SK-N-SH (cell line): ENCODE results near the gene FUT7. TPM values are rescaled to one million over a fixed set of nuclear protein-coding genes. Genes with fewer than 3 reads are reported as not detected.

Source experiments
- CTCF ChIA-PET: fragments of 300-600, 350-600 bp; formaldehyde crosslinking; extraction: SDS; loops from one replicate; lab custom pipeline; 2021; lab: Yijun Ruan, JAX
- POLR2A ChIA-PET: fragments of 350-600 bp; sonication (Branson Sonifier 250); formaldehyde crosslinking; extraction: SDS; loops from one replicate; lab custom pipeline; 2020; ENCODE audit warnings: antibody characterized with exemption, inconsistent platforms; lab: Yijun Ruan, JAX
- DNase-seq: peaks from one replicate; pipeline ENCODE4 v3.0.0; 2012
- H2AFZ ChIP-seq: fragments of 200-600 bp; sonication (generic); 2 replicates; pipeline ENCODE4 v1.8.1; 2016; ENCODE audit warnings: antibody characterized with exemption, mild to moderate bottlenecking, low read depth
- H3F3A ChIP-seq: fragments of 200-600 bp; sonication (generic); replicated peaks from 2 replicates; pipeline ENCODE3; 2016; ENCODE audit warnings: antibody characterized with exemption, mild to moderate bottlenecking; ENCODE audit not compliant: insufficient read depth
- H3K27ac ChIP-seq, 2 experiments: fragments of 200-500 bp in 1 of 2; fragments of 200-600 bp in 1 of 2; sonication (Bioruptor generic) in 1 of 2; sonication (generic), shearing (Covaris generic) in 1 of 2; 2 replicates each; pipeline versions ENCODE4 v1.5.1 to v1.6.1; 2014 to 2016; ENCODE audit warnings: low read depth in 2 of 2, inconsistent platforms in 1 of 2, low read length in 1 of 2, mild to moderate bottlenecking in 1 of 2, mixed read lengths in 1 of 2
- H3K27me3 ChIP-seq: fragments of 200-600 bp; sonication (generic), shearing (Covaris generic); 2 replicates; pipeline ENCODE4 v1.6.1; 2016; ENCODE audit warnings: mixed run types; ENCODE audit not compliant: insufficient read depth
- H3K36me3 ChIP-seq, 2 experiments: fragments of 200-500 bp in 1 of 2; fragments of 200-600 bp in 1 of 2; sonication (Bioruptor generic) in 1 of 2; sonication (generic) in 1 of 2; replicated peaks in 1 of 2; 2 replicates each; pipeline versions ENCODE3 to v1.5.1; 2014 to 2016; ENCODE audit warnings: low read length in 1 of 2, mild to moderate bottlenecking in 1 of 2; ENCODE audit not compliant: insufficient read depth in 2 of 2, control insufficient read depth in 1 of 2
- H3K4me1 ChIP-seq, 2 experiments: fragments of 200-500 bp in 1 of 2; fragments of 200-600 bp in 1 of 2; sonication (Bioruptor generic) in 1 of 2; sonication (generic), shearing (Covaris generic) in 1 of 2; 2 replicates each; pipeline versions ENCODE4 v1.5.1 to v1.6.1; 2014 to 2016; ENCODE audit warnings: low read depth in 1 of 2, low read length in 1 of 2, mixed run types in 1 of 2; ENCODE audit not compliant: insufficient read depth in 2 of 2, control insufficient read depth in 1 of 2
- H3K4me2 ChIP-seq: fragments of 200-600 bp; sonication (generic), shearing (Covaris generic); 2 replicates; pipeline ENCODE4 v1.6.1; 2017; ENCODE audit warnings: mixed run types
- H3K4me3 ChIP-seq, 2 experiments: fragments of 200-500 bp in 1 of 2; fragments of 200-600 bp in 1 of 2; sonication (Bioruptor generic) in 1 of 2; sonication (generic), shearing (Covaris generic) in 1 of 2; 2 replicates each; pipeline versions ENCODE4 v1.5.1 to v1.8.1; 2014 to 2016; ENCODE audit warnings: low read depth in 2 of 2, inconsistent platforms in 1 of 2, low read length in 1 of 2, mild to moderate bottlenecking in 1 of 2, mixed read lengths in 1 of 2, moderate library complexity in 1 of 2
- H3K79me2 ChIP-seq: fragments of 200-600 bp; sonication (generic); 2 replicates; pipeline ENCODE4 v1.8.1; 2017; ENCODE audit warnings: mild to moderate bottlenecking; ENCODE audit not compliant: insufficient read depth
- H3K9ac ChIP-seq: fragments of 200-600 bp; sonication (generic); 2 replicates; pipeline ENCODE4 v1.6.1; 2017; ENCODE audit warnings: mixed run types
- H3K9me2 ChIP-seq: fragments of 200-600 bp; sonication (generic); 2 replicates; pipeline ENCODE4 v1.6.1; 2017; ENCODE audit warnings: mixed run types
- H3K9me3 ChIP-seq: fragments of 200-600 bp; sonication (generic); 2 replicates; pipeline ENCODE4 v1.6.1; 2017; ENCODE audit warnings: mixed run types, mild to moderate bottlenecking, moderate library complexity
- H4K20me1 ChIP-seq: fragments of 200-600 bp; sonication (generic); 2 replicates; pipeline ENCODE4 v1.6.1; 2017; ENCODE audit warnings: mild to moderate bottlenecking, mixed run types; ENCODE audit not compliant: insufficient read depth
- ELF1 ChIP-seq: IDR thresholded peaks from 2 replicates; pipeline ENCODE4 v1.4.0; 2012
- GABPA ChIP-seq: IDR thresholded peaks from 2 replicates; pipeline ENCODE4 v1.4.0; 2012; ENCODE audit warnings: low read depth, mild to moderate bottlenecking
- GATA2 ChIP-seq: sonication (generic); formaldehyde crosslinking; IDR thresholded peaks from 2 replicates; pipeline ENCODE4 v1.5.0; 2020; ENCODE audit warnings: mild to moderate bottlenecking, missing genetic modification reagents
- MEF2A ChIP-seq: IDR thresholded peaks from 2 replicates; pipeline ENCODE4 v1.4.0; 2012; ENCODE audit warnings: low read depth, borderline replicate concordance
- MXI1 ChIP-seq: IDR thresholded peaks from 2 replicates; pipeline ENCODE4 v1.6.1; 2012; ENCODE audit warnings: mild to moderate bottlenecking, low read depth, low read length, improper control_type of control experiment
- RFX5 ChIP-seq: IDR thresholded peaks from 2 replicates; pipeline ENCODE4 v1.6.1; 2012; ENCODE audit warnings: mild to moderate bottlenecking, improper control_type of control experiment, low read length
- RXRA ChIP-seq: IDR thresholded peaks from 2 replicates; pipeline ENCODE4 v1.4.0; 2012; ENCODE audit warnings: low read depth, mild to moderate bottlenecking, borderline replicate concordance
- TAF1 ChIP-seq: IDR thresholded peaks from 2 replicates; pipeline ENCODE4 v1.6.1; 2012; ENCODE audit warnings: low read depth, mild to moderate bottlenecking, low read length, moderate library complexity, borderline replicate concordance
- WGBS: methylation state at CpG from one replicate; pipeline ENCODE4 v1.1.6; 2017; ENCODE audit warnings: low lambda C conversion rate; 5-methylcytosine and 5-hydroxymethylcytosine counted together
- polyA plus RNA-seq, 3 experiments: library from polyadenylated mRNA; depleted of rRNA; stranded (reverse); fragments of >200 nt; gene quantifications; 2 replicates each; pipeline ENCODE4 v1.2.3, GENCODE V29; 2012
- TF ChIP-seq, protein P1 (sequence below): IDR thresholded peaks from 2 replicates; pipeline ENCODE4; 2012
- TF ChIP-seq, protein P2 (sequence below): fragments of 150-350 bp; IDR thresholded peaks from 2 replicates; pipeline ENCODE4 v1.6.1; 2016; ENCODE audit warnings: mild to moderate bottlenecking, low read depth, low read length
- TF ChIP-seq, protein P3 (sequence below): IDR thresholded peaks from 2 replicates; pipeline ENCODE4 v1.4.0; 2012; ENCODE audit warnings: low read depth, borderline replicate concordance

The FUT7 gene
- polyA plus RNA-seq, 1 of the 3 experiments (the other 2 are of a cell fraction): not detected

DNA sequence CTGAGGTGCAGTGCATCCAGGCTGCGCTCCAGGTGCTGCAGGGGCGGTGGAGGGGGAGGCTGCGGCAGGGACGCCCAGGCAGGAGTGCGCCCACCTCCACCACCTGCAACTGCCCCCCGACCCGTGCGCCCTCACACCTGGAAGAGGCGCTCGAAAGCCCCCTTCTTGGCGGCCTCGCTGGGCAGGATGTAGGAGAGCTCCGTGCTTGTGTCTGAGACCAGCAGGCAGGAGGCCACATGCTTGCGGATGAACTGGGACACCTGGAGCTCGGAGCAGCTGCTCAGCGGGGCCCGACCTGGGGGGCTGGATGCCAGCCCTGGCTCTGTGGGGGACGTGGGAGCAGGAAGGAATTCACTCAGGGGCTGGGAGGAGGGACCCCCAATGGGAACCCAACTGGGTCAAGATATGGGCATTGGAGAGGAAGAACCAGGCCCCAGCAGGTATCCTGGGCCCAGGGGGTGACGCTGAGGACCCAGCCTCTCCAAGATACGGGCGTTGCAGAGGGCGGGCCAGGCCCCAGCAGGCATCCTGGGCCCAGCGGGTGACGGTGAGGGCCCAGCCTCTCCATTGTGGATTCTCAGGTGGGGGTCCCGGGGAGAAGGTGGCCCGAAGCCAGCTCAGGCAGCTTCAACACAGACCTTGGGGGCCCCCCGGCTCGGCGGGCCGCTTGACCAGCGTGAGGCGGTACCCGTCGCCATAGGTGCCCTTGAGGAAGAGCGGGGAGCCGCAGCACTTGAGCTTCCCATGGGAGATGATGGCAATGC lies 16.9 kb downstream of the FUT7 start:
- no peak overlapping the region for H2AFZ ChIP-seq
- TF ChIP-seq, protein P1, sequence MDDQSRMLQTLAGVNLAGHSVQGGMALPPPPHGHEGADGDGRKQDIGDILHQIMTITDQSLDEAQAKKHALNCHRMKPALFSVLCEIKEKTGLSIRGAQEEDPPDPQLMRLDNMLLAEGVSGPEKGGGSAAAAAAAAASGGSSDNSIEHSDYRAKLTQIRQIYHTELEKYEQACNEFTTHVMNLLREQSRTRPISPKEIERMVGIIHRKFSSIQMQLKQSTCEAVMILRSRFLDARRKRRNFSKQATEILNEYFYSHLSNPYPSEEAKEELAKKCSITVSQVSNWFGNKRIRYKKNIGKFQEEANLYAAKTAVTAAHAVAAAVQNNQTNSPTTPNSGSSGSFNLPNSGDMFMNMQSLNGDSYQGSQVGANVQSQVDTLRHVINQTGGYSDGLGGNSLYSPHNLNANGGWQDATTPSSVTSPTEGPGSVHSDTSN: no peak
- TF ChIP-seq, protein P2, sequence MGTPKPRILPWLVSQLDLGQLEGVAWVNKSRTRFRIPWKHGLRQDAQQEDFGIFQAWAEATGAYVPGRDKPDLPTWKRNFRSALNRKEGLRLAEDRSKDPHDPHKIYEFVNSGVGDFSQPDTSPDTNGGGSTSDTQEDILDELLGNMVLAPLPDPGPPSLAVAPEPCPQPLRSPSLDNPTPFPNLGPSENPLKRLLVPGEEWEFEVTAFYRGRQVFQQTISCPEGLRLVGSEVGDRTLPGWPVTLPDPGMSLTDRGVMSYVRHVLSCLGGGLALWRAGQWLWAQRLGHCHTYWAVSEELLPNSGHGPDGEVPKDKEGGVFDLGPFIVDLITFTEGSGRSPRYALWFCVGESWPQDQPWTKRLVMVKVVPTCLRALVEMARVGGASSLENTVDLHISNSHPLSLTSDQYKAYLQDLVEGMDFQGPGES: no peak
- TF ChIP-seq TAF1 (no peak), ELF1 (no peak), GABPA (no peak)
- no peak overlapping the region for H3K4me3 ChIP-seq
- H3K79me2 ChIP-seq: no peaks in the 10 kb centered on the region
- DNase-seq: no peak
- peaks cover 0 to 17% of the 10 kb centered on the region in 2 experiments for H3K36me3 ChIP-seq
- H3K27me3 ChIP-seq: no peaks in the 10 kb centered on the region
- H4K20me1 ChIP-seq: no peaks in the 10 kb centered on the region
- no peaks in the 10 kb centered on the region for H3K4me1 ChIP-seq
- WGBS: 94% methylated on average over 21 of the region's 36 CpGs
- no peaks in the 10 kb centered on the region for H3F3A ChIP-seq
- no peak overlapping the region for H3K27ac ChIP-seq
- H3K9ac ChIP-seq: no peak overlapping the region
- no peak overlapping the region for H3K4me2 ChIP-seq
- CTCF ChIA-PET: interaction anchor here (0.6 to 1.6 kb wide), 4 partner anchors 10 to 14 kb away, joined by 3 to 6 read pairs (median 4); no protein-coding TSS in a partner anchor
- POLR2A ChIA-PET: interaction anchor here (1.2 kb wide), 1 partner anchor 23 kb away, joined by 3 read pairs; no protein-coding TSS in a partner anchor
- no peaks in the 10 kb centered on the region for H3K9me3 ChIP-seq
- no peaks in the 10 kb centered on the region for H3K9me2 ChIP-seq

DNA sequence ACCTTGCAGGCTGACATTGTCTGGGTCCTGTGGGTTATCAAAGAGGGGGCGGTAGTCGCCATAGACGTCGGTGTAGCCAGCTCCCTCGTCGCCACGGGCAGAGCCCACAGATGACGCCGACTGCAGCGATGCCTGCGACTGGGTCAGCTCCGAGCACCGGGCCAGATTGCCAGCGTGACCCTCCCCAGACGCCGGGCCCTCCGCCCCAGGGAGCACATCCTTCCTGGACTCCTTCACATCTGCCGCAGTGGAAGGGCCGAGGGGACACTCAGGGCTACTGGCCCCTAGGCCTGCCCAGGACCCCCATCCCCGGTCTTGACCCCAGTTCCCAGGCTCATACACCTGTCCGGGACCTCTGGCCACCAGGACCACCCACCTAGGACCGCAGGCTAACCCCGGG lies 17.7 kb downstream of the FUT7 start:
- no peaks in the 10 kb centered on the region for H3K27me3 ChIP-seq
- H2AFZ ChIP-seq: no peak overlapping the region
- no peak overlapping the region for H3K27ac ChIP-seq
- ChIA-PET POLR2A (interaction anchor here (1.2 kb wide), 1 partner anchor 22 kb away, joined by 3 read pairs; no protein-coding TSS in a partner anchor), CTCF (interaction anchor here (0.9 to 1.6 kb wide), 2 partner anchors 15 to 37 kb away, joined by 3 to 6 read pairs; partner anchors contain the start of gene PTGDS)
- no peak overlapping the region for H3K9ac ChIP-seq
- no peaks in the 10 kb centered on the region for H3F3A ChIP-seq
- H3K4me2 ChIP-seq: no peak overlapping the region
- no peak overlapping the region for H3K4me3 ChIP-seq
- no peaks in the 10 kb centered on the region for H3K79me2 ChIP-seq
- no peaks in the 10 kb centered on the region for H3K4me1 ChIP-seq
- DNase-seq: no peak
- H3K9me3 ChIP-seq: no peaks in the 10 kb centered on the region
- no peaks in the 10 kb centered on the region for H3K9me2 ChIP-seq
- TF ChIP-seq TAF1: no peak
- no peak for TF ChIP-seq GATA2
- no peak for TF ChIP-seq MEF2A
- no peak for TF ChIP-seq RFX5
- TF ChIP-seq RXRA: no peak
- TF ChIP-seq, protein P2: no peak
- TF ChIP-seq, protein P3, sequence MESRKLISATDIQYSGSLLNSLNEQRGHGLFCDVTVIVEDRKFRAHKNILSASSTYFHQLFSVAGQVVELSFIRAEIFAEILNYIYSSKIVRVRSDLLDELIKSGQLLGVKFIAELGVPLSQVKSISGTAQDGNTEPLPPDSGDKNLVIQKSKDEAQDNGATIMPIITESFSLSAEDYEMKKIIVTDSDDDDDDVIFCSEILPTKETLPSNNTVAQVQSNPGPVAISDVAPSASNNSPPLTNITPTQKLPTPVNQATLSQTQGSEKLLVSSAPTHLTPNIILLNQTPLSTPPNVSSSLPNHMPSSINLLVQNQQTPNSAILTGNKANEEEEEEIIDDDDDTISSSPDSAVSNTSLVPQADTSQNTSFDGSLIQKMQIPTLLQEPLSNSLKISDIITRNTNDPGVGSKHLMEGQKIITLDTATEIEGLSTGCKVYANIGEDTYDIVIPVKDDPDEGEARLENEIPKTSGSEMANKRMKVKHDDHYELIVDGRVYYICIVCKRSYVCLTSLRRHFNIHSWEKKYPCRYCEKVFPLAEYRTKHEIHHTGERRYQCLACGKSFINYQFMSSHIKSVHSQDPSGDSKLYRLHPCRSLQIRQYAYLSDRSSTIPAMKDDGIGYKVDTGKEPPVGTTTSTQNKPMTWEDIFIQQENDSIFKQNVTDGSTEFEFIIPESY: no peak
- no peak for TF ChIP-seq MXI1
- TF ChIP-seq, protein P1: no peak
- peaks cover 0 to 23% of the 10 kb centered on the region in 2 experiments for H3K36me3 ChIP-seq
- 100% methylated on average over 2 of the region's 23 CpGs for WGBS
- H4K20me1 ChIP-seq: no peaks in the 10 kb centered on the region
